ENCODE measurements around the gene GPR155. TPM values are rescaled to one million over a fixed set of nuclear protein-coding genes. Genes with fewer than 3 reads are reported as not detected.

The GPR155 gene
- total RNA-seq, 1 experiment from 2014 or later, result 0.90 TPM

Other genes starting within 250 kb of the GPR155 start
- gene OLA1, start 238.5 kb downstream of the GPR155 start, total RNA-seq (2014; rRNA removed; shearing (Covaris generic)), result 167 and 172 TPM in 2 replicates
- gene SP9, start 152.1 kb downstream of the GPR155 start, total RNA-seq (2014; rRNA removed; shearing (Covaris generic)), result not detected in 2 replicates
- gene SCRN3, start 91.3 kb downstream of the GPR155 start, total RNA-seq (2014; rRNA removed; shearing (Covaris generic)), result 24.2 and 27.4 TPM in 2 replicates
- gene WIPF1, start 110.8 kb upstream of the GPR155 start, total RNA-seq (2014; rRNA removed; shearing (Covaris generic)), result 10.3 and 15.6 TPM in 2 replicates

Data from HT1080 (cell line).